ENCODE data around the gene COL2A1. TPM values are rescaled to one million over a fixed set of nuclear protein-coding genes. Genes with fewer than 3 reads are reported as not detected.

COL2A1 gene
- total and polyA plus RNA-seq, 12 donors = 0.03 to 0.17 (median 0.07) TPM; not detected in 9

GRCh38 chr12:48015954-48016353 is 11.7 kb upstream of the COL2A1 start:
- peaks cover 0 to 29% (median 10%) of the 10 kb centered on the region in 7 donors for H3K27me3 ChIP-seq
- no peaks in the 10 kb centered on the region for H3K9me3 ChIP-seq
- no peak for TF ChIP-seq CTCF (IDR thresholded peaks at IDR 0.05)
- no peak overlapping the region for H3K27ac ChIP-seq
- intact Hi-C loops (cut with DNase I) = no loop called here
- 90 to 96% methylated on average over 7 of the region's 7 CpGs for WGBS, 2 donors
- no peaks in the 10 kb centered on the region for H3K4me1 ChIP-seq
- ATAC-seq (no peak), DNase-seq (no peak)
- no peak overlapping the region for H3K4me3 ChIP-seq
- H3K36me3 ChIP-seq = no peaks in the 10 kb centered on the region

- H3K27me3 ChIP-seq = peaks cover 0 to 33% (median 7%) of the 10 kb centered on the region in 7 donors
- intact Hi-C loops (cut with DNase I) = no loop called here
- WGBS, 2 donors = 52 to 64% methylated on average over 1 of the region's 1 CpG
- H3K4me1 ChIP-seq = no peaks in the 10 kb centered on the region
- H3K9me3 ChIP-seq = no peaks in the 10 kb centered on the region
- ATAC-seq = no peak
- H3K27ac ChIP-seq = no peak overlapping the region
- no peaks in the 10 kb centered on the region for H3K36me3 ChIP-seq
- H3K4me3 ChIP-seq = no peak overlapping the region
- TF ChIP-seq CTCF (IDR thresholded peaks at IDR 0.05) = no peak
- no peak for DNase-seq
These were observed 10.9 kb upstream of the COL2A1 start for GRCh38 chr12:48015129-48015528.

- no peaks in the 10 kb centered on the region for H3K4me1 ChIP-seq
- no peak for TF ChIP-seq CTCF (IDR thresholded peaks at IDR 0.05)
- WGBS, 2 donors = 64 to 66% methylated on average over 2 of the region's 2 CpGs
- peaks cover 0 to 39% (median 13%) of the 10 kb centered on the region in 7 donors for H3K27me3 ChIP-seq
- H3K4me3 ChIP-seq = no peak overlapping the region
- DNase-seq (no peak), ATAC-seq (no peak)
- intact Hi-C loops (cut with DNase I) = no loop called here
- no peaks in the 10 kb centered on the region for H3K9me3 ChIP-seq
- H3K27ac ChIP-seq = no peak overlapping the region
- no peaks in the 10 kb centered on the region for H3K36me3 ChIP-seq
These were observed 9.0 kb upstream of the COL2A1 start for GRCh38 chr12:48013287-48013686.

- Histone ChIP-seq H3K4me3 (no peak overlapping the region), H3K27me3 (peaks cover 0 to 44% (median 25%) of the 10 kb centered on the region in 7 donors), H3K9me3 (no peaks in the 10 kb centered on the region), H3K27ac (no peak overlapping the region), H3K36me3 (no peaks in the 10 kb centered on the region), H3K4me1 (no peaks in the 10 kb centered on the region)
- TF ChIP-seq CTCF (IDR thresholded peaks at IDR 0.05) = no peak
- WGBS, 2 donors = 68 to 72% methylated on average over 8 of the region's 8 CpGs
- DNase-seq (no peak), ATAC-seq (no peak)
- intact Hi-C loops (cut with DNase I) = no loop called here
These were observed 7.8 kb upstream of the COL2A1 start for GRCh38 chr12:48012070-48012469.
